A673 (cell line): Measurements from ENCODE around the gene TNRC6A. TPM values are rescaled to one million over a fixed set of nuclear protein-coding genes. Genes with fewer than 3 reads are reported as not detected.

Experiments used
- BruUV-seq: library from RNA; stranded (reverse); fragments of 400-500 nt; replicated peaks from 2 replicates; lab custom pipeline; 2021; lab: Mats Ljungman, UMichigan
- CTCF ChIA-PET: fragments of 300-600 bp; sonication (Branson Sonifier 250); formaldehyde crosslinking; loops from one replicate; lab custom pipeline; 2022; ENCODE audit warnings: antibody characterized with exemption; lab: Charles Lee
- POLR2A ChIA-PET: fragments of 300-600 bp; sonication (Branson Sonifier 250); formaldehyde crosslinking; loops from one replicate; lab custom pipeline; 2022; ENCODE audit warnings: antibody characterized with exemption; ENCODE audit not compliant: low non-redundant PET; lab: Charles Lee
- DNase-seq: peaks from one replicate; pipeline ENCODE4 v3.0.0-alpha.2; 2015; ENCODE audit warnings: low spot score
- H3K27ac ChIP-seq: fragments of 200-600 bp; sonication (generic); 2 replicates; pipeline ENCODE4 v1.5.1; 2016; ENCODE audit warnings: mixed run types, low read depth, mild to moderate bottlenecking, mixed read lengths, antibody characterized with exemption, low read length; ENCODE audit not compliant: poor library complexity, severe bottlenecking
- H3K27me3 ChIP-seq: fragments of 200-600 bp; sonication (generic); replicated peaks from 2 replicates; pipeline ENCODE4 v1.6.1; 2017; ENCODE audit warnings: mixed run types, low read depth, mild to moderate bottlenecking, mixed read lengths, antibody characterized with exemption, low read length; ENCODE audit not compliant: insufficient read depth, poor library complexity
- H3K36me3 ChIP-seq: fragments of 200-600 bp; sonication (generic); 2 replicates; pipeline ENCODE4 v1.6.1; 2016; ENCODE audit warnings: mixed run types, mild to moderate bottlenecking, mixed read lengths, antibody characterized with exemption, low read length; ENCODE audit not compliant: insufficient read depth, poor library complexity, severe bottlenecking
- H3K4me1 ChIP-seq: fragments of 200-600 bp; sonication (generic); 2 replicates; pipeline ENCODE4 v1.6.1; 2017; ENCODE audit warnings: mixed run types, mild to moderate bottlenecking, mixed read lengths, antibody characterized with exemption, low read length; ENCODE audit not compliant: insufficient read depth, poor library complexity, severe bottlenecking
- H3K4me3 ChIP-seq: fragments of 200-600 bp; sonication (generic); 2 replicates; pipeline ENCODE4 v1.5.1; 2016; ENCODE audit warnings: low read depth, mixed run types, mild to moderate bottlenecking, mixed read lengths, low read length; ENCODE audit not compliant: poor library complexity, severe bottlenecking
- H3K9me3 ChIP-seq: fragments of 200-600 bp; sonication (generic); 2 replicates; pipeline ENCODE4 v1.6.1; 2016; ENCODE audit warnings: mixed run types, low read depth, mild to moderate bottlenecking, mixed read lengths, antibody characterized with exemption, low read length; ENCODE audit not compliant: poor library complexity, severe bottlenecking
- CTCF ChIP-seq: fragments of 300-800, 200-600 bp; sonication (generic); conservative IDR thresholded peaks from 2 replicates; pipeline ENCODE4 v1.5.1; 2017; ENCODE audit warnings: low read depth, mild to moderate bottlenecking, antibody characterized with exemption, low read length, moderate library complexity, mixed read lengths
- EZH2 ChIP-seq: fragments of 200-600 bp; sonication (generic); IDR thresholded peaks from 2 replicates; pipeline ENCODE4 v1.6.1; 2017; ENCODE audit warnings: borderline replicate concordance, low read depth, mild to moderate bottlenecking, mixed read lengths, antibody characterized with exemption, low read length; ENCODE audit not compliant: poor library complexity, severe bottlenecking
- intact Hi-C: fragments of 100-400 bp; cut with micrococcal nuclease; formaldehyde crosslinking; loops from one replicate; pipeline ENCODE4 v1.10.0; 2022; ENCODE audit not compliant: unreplicated experiment
- total RNA-seq: library from RNA; stranded (reverse); gene quantifications from 2 replicates; pipeline ENCODE4 v1.2.3, GENCODE V29; 2021

TNRC6A gene
- total RNA-seq, 1 experiment from 2014 or later = 90.8 TPM

GRCh38 chr16:24875466-24875865, 146.0 kb downstream of the TNRC6A start:
- Histone ChIP-seq H3K27ac (no peak overlapping the region), H3K9me3 (no peaks in the 10 kb centered on the region), H3K4me3 (no peak overlapping the region), H3K36me3 (no peaks in the 10 kb centered on the region), H3K4me1 (no peaks in the 10 kb centered on the region), H3K27me3 (no peaks in the 10 kb centered on the region)
- ChIA-PET CTCF (no interaction called here), POLR2A (no interaction called here)
- no peak for DNase-seq
- no TSS peak for BruUV-seq
- TF ChIP-seq CTCF = no peak
- TF ChIP-seq EZH2 = no peak
- intact Hi-C loops = no loop called here

Other genes with a start within 250 kb of the TNRC6A start
- 72.2 and 78.9 TPM in 2 replicates for gene RBBP6, start 190.1 kb upstream of the TNRC6A start, total RNA-seq
- not detected in 2 replicates for gene SLC5A11, start 116.3 kb downstream of the TNRC6A start, total RNA-seq